IPS-15b (cell line): ENCODE data around the gene FAF1.

ENCODE experiments used
- H3K27me3 ChIP-seq: one replicate; pipeline ENCODE4 v1.6.1; 2013; ENCODE audit warnings: low read length; ENCODE audit not compliant: control insufficient read depth, insufficient read depth
- H3K36me3 ChIP-seq: one replicate; pipeline ENCODE4 v1.6.1; 2013; ENCODE audit warnings: low read length; ENCODE audit not compliant: control insufficient read depth, insufficient read depth
- H3K4me1 ChIP-seq: one replicate; pipeline ENCODE4 v1.6.1; 2013; ENCODE audit warnings: mild to moderate bottlenecking, low read length; ENCODE audit not compliant: control insufficient read depth, insufficient read depth
- H3K4me3 ChIP-seq: one replicate; pipeline ENCODE4 v1.5.1; 2013; ENCODE audit warnings: low read depth, low read length
- H3K9ac ChIP-seq: one replicate; pipeline ENCODE4 v1.6.1; 2013; ENCODE audit warnings: low read depth, mild to moderate bottlenecking, low read length
- H3K9me3 ChIP-seq: one replicate; pipeline ENCODE4 v1.6.1; 2013; ENCODE audit warnings: mild to moderate bottlenecking, low read length; ENCODE audit not compliant: control insufficient read depth, insufficient read depth

The FAF1 gene

DNA sequence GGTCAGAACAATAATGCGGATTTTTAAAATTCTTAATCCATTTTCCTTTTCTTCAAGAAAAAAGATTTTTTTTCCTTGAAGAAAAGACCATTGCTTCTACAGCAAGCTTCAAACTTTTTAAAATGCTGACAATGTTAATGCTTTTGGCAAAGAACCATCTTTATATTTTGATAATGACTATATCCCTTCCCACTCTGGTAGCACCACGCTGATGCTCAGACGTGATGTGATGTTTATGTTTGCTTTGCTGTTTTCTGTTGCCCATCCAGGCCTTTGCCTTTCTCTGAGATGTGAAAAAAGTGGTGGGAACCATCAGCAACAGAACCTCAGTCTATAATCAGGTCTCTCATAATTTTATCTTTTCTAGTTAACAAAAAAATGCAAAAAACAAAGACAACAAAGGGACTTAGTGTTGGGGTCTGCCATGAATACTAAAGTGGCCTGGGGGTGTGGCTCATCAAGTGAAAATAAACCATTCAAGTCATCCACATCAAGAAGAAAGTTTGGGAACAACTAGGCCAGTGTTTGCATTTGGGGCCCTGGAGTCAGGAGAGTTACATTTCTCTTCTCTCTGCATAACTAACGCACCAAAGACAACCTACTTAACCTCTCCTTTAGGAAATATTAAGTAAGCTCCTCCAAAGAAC lies 292.2 kb downstream of the FAF1 start:
- H3K4me3 ChIP-seq, result no peak overlapping the region
- H3K36me3 ChIP-seq, result no peaks in the 10 kb centered on the region
- no peaks in the 10 kb centered on the region for H3K9me3 ChIP-seq
- peaks cover 10% of the 10 kb centered on the region for H3K4me1 ChIP-seq
- no peaks in the 10 kb centered on the region for H3K27me3 ChIP-seq
- no peak overlapping the region for H3K9ac ChIP-seq

DNA sequence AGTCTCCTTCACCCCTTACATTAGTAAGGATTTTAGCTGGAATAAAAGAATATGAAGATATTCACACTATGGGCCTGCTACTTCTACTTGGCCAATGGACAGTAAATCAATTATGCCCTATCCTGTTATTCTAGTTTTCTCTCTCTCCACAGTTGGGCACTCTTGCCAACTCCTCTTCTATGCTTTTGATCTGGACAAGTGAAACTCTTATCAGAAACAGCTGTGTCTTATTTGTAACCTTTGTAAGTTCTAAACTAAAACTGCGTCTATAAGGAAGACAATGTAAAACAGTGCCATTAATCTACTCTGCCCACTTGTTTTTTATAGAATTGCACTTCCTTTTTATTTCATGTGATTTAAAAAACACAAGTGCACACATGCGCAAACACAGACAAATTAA lies 292.8 kb downstream of the FAF1 start:
- H3K9ac ChIP-seq, result no peak overlapping the region
- H3K4me1 ChIP-seq, result peaks cover 10% of the 10 kb centered on the region
- H3K27me3 ChIP-seq, result no peaks in the 10 kb centered on the region
- no peak overlapping the region for H3K4me3 ChIP-seq
- no peaks in the 10 kb centered on the region for H3K36me3 ChIP-seq
- H3K9me3 ChIP-seq, result no peaks in the 10 kb centered on the region

DNA sequence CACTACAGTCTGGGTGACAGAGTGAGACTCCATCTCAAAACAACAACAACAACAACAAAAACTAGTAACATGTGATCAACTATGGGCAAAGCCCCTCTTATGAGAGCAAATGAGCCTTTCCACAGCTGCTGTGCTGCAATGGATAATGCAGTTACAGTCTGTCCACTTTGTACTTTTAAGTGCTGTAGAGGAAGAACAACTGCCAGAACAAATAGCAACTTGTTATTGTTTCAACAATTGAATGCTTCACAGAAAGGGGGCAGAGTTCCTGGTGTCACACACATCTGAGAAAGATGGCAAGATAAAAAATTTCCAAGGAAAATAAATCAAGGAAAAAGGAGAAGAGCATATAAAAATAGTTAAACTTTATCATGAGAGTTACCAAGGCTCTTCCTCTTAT lies 293.2 kb downstream of the FAF1 start:
- Histone ChIP-seq H3K4me3 (no peak overlapping the region), H3K4me1 (peaks cover 10% of the 10 kb centered on the region), H3K9ac (no peak overlapping the region), H3K36me3 (no peaks in the 10 kb centered on the region), H3K27me3 (no peaks in the 10 kb centered on the region), H3K9me3 (no peaks in the 10 kb centered on the region)

DNA sequence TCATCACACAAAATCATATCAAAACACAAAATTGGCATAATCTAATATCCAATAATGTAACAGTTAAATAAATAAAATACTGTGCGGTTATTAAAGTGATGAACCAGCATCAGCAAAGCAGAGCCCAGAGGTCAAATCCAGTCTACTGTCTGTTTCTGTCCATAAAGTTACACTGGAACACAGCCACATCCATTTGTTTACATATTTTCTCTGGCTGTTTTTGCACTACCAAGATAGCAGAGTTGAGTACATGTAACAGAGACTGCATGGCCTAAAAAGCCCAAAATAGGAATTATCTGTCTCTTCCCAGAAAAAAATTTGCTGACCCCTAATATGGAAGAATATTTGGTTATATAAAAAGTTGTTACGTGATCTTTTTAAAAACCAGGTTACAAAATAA lies 294.7 kb downstream of the FAF1 start:
- Histone ChIP-seq H3K4me3 (no peak overlapping the region), H3K9ac (no peak overlapping the region), H3K27me3 (no peaks in the 10 kb centered on the region), H3K36me3 (no peaks in the 10 kb centered on the region), H3K4me1 (peaks cover 10% of the 10 kb centered on the region), H3K9me3 (no peaks in the 10 kb centered on the region)

DNA sequence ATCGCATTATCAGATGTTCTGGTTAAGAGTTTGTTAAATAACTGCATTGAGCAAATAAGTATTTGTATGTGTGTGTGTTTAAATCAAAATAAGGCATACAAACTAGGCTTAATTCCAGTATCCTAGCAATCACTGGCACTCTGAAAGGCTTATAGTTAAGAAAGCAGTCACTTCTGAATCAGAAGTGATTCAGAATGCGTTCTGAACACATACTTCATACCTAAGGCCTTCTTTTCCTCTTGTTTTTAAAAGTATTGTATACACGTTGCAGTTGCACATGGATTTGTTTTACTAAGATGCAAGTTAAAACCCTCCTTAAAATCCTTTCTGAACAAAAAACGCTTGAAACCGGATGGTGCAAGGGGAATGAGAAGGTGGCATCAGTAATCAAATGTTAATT lies 298.4 kb downstream of the FAF1 start:
- H3K9me3 ChIP-seq, result no peaks in the 10 kb centered on the region
- H3K4me3 ChIP-seq, result no peak overlapping the region
- H3K4me1 ChIP-seq, result no peaks in the 10 kb centered on the region
- H3K27me3 ChIP-seq, result no peaks in the 10 kb centered on the region
- H3K36me3 ChIP-seq, result no peaks in the 10 kb centered on the region
- no peak overlapping the region for H3K9ac ChIP-seq

DNA sequence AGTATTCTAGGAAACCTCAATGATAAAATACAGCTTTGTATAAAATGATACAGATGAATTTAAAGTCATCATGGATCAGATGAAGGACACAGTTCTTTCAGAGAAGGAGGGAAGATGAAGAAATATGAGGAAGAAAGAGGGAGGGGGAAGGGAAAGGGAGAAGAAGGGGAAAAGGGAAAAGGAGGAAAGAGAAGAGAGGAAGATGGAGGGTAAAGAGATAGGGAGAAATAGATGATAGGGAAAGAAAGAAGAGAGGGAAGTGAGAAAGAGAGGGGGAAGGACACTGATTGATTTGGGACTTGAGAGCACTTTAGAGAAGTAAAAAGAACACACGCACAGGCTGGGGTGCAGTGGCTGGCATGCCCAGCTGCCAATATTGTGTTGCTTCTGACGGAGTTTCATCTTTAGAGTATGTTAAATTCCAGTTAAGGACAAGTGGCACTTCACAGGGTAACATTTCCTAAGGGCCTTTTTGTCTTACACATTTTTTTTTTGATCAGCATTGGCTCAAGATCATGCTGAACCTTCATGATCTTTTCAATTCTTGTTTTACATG lies 300.9 kb downstream of the FAF1 start:
- H3K9ac ChIP-seq, result no peak overlapping the region
- no peak overlapping the region for H3K4me3 ChIP-seq
- H3K4me1 ChIP-seq, result no peaks in the 10 kb centered on the region
- no peaks in the 10 kb centered on the region for H3K9me3 ChIP-seq
- H3K27me3 ChIP-seq, result no peaks in the 10 kb centered on the region
- no peaks in the 10 kb centered on the region for H3K36me3 ChIP-seq

DNA sequence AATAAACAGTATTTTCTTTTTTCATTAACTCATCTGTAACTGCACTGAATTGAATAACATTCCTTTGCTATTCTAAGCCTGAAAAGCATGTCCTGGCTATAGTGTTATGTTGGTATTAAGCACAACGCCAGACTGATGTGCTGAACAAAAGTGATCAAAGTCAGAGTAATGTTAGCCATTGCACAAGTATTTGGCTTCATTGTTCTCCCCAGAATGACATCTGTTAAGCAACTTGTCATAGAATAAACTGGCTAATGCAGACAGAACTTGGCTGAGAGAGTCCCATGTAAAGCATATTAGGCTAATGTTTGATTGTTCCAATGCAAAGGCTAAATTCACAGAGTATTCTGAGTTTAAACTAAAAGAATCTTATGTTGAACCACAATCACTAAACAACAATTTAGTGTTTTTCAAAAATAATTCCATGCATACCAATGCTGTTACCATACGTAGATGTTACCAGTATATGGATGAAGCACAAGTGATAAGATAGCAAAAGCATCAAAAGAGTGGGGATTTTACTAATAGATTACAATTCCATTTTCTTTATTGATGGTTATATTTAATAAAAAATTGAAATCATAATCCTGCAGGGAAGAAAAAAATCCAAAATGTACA lies 301.5 kb downstream of the FAF1 start:
- H3K4me3 ChIP-seq, result no peak overlapping the region
- no peaks in the 10 kb centered on the region for H3K36me3 ChIP-seq
- no peaks in the 10 kb centered on the region for H3K27me3 ChIP-seq
- H3K4me1 ChIP-seq, result no peaks in the 10 kb centered on the region
- no peaks in the 10 kb centered on the region for H3K9me3 ChIP-seq
- H3K9ac ChIP-seq, result no peak overlapping the region

DNA sequence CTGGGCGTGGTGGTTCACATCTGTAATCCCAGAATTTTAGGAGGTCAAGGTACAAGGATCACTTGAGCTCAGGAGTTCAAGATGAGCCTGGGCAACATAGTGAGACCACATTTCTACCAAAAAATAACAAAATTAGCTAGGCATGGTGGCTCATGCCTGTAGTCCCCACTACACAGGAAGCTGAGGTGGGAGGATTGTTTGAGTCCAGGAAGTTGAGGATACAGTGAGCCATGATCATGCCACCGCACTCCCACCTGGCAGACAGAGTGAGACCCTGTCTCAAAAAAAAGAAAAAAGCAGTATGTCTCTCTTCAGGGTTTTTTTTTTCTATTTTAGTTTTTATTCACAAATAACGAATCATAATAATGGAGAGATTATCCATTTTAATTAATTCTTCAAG lies 303.1 kb downstream of the FAF1 start:
- Histone ChIP-seq H3K4me1 (no peaks in the 10 kb centered on the region), H3K4me3 (no peak overlapping the region), H3K36me3 (no peaks in the 10 kb centered on the region), H3K9me3 (no peaks in the 10 kb centered on the region), H3K9ac (no peak overlapping the region), H3K27me3 (no peaks in the 10 kb centered on the region)

DNA sequence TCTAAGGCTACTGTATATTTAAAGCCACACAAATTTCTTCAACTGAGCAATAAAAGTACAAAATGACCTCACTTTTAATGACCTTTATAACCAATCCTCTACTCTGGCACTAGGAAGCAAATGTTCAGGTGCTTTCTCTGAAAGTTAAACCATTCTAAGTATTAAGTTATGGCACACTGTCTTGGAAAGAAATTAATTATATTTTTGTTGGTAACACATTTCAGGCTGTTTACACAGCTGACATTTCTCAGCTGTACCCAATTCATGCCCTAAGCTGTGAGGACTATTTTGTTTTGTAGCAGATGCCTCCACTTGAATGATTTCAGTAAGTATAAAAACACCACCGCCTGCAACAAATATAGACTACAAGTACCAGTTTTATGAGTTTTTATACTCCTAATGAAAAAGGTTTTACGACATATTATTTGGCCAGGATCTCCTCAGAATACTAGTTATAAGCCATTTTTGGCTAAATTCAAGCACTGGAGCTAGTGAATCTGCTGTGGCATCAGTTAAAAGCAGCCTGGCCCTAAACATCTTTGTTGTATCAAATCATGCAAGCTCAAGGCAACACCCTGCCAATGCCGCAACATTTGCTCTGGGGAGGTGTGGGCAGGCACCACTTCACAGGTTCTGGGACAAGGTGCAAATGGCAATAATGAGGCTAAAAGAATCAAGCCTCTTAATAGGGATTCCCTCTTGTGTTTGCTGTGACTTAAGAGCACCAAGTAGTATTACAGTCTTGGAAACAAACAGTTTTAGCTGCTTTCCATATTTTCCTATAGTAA lies 308.4 kb downstream of the FAF1 start:
- Histone ChIP-seq H3K4me3 (no peak overlapping the region), H3K9me3 (no peaks in the 10 kb centered on the region), H3K36me3 (no peaks in the 10 kb centered on the region), H3K4me1 (peaks cover 3% of the 10 kb centered on the region), H3K27me3 (no peaks in the 10 kb centered on the region), H3K9ac (no peak overlapping the region)

DNA sequence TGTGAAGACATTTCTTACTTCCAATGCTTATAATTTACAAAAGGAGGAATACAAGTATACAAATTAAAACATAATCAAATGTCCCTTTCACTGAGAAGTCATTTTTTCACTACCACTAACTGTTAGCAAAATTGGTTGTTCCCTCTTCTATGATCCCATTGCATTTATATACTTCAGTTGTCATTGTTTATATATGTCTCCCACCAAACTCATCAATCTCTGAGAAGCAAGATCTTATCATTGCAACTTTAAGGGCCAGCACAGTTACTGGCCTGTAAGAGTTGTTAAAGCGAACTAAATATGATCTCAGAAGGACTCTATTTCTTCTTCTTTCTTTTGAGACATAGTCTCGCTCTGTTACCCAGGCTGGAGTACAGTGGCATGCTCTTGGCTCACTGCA lies 313.5 kb downstream of the FAF1 start:
- H3K36me3 ChIP-seq, result no peaks in the 10 kb centered on the region
- H3K9me3 ChIP-seq, result no peaks in the 10 kb centered on the region
- no peak overlapping the region for H3K4me3 ChIP-seq
- H3K27me3 ChIP-seq, result no peaks in the 10 kb centered on the region
- H3K9ac ChIP-seq, result no peak overlapping the region
- H3K4me1 ChIP-seq, result peaks cover 3% of the 10 kb centered on the region

DNA sequence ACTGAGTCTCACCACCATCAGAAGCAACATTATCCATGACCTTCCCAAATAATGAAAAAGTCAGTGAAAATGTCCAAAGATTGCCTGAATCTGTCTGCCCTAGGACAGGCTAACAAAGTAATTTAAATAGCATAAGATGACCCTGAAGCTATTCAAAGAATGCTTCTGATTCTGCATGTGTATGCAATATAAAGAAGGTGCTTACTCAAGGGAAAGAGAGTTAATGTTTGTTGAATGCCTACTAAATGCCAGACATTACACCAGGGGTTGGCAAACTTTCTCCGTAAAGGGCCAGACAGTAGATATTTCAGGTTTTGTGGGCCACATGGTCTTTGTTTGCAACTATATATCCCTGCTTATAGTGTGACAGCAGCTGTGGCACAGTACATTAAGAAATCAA lies 314.9 kb downstream of the FAF1 start:
- Histone ChIP-seq H3K4me3 (no peak overlapping the region), H3K27me3 (no peaks in the 10 kb centered on the region), H3K36me3 (no peaks in the 10 kb centered on the region), H3K9me3 (no peaks in the 10 kb centered on the region), H3K4me1 (no peaks in the 10 kb centered on the region), H3K9ac (no peak overlapping the region)
